RWPE1 (cell line): ENCODE data around the gene SKOR1.

ENCODE experiments used
- CTCF ChIA-PET: fragments of 350-600 bp; sonication (Branson Sonifier 250); formaldehyde crosslinking; extraction: SDS; loops from one replicate; lab custom pipeline; 2021; lab: Yijun Ruan, JAX
- POLR2A ChIA-PET: fragments of 400-600 bp; formaldehyde crosslinking; extraction: SDS; loops from one replicate; lab custom pipeline; 2020; ENCODE audit warnings: antibody characterized with exemption; ENCODE audit not compliant: low non-redundant PET; lab: Yijun Ruan, JAX
- DNase-seq: peaks from one replicate; pipeline ENCODE4 v3.0.0; 2012; ENCODE audit warnings: low spot score
- H3K27ac ChIP-seq: fragments of 450-650 bp; 2 replicates; pipeline ENCODE4 v1.5.1; 2017
- CTCF ChIP-seq: fragments of 450-650 bp; conservative IDR thresholded peaks from 2 replicates; pipeline ENCODE4 v1.5.1; 2017; ENCODE audit warnings: low read depth, mild to moderate bottlenecking

SKOR1 gene

GRCh38 chr15:67778968-67779548 lies 46.3 kb upstream of the SKOR1 start:
- no peak overlapping the region for H3K27ac ChIP-seq
- TF ChIP-seq CTCF: no peak
- ChIA-PET CTCF (interaction anchor here (0.8 kb wide), 1 partner anchor 8 kb away, joined by 4 read pairs; no protein-coding TSS in a partner anchor), POLR2A (no interaction called here)
- no peak for DNase-seq

DNA sequence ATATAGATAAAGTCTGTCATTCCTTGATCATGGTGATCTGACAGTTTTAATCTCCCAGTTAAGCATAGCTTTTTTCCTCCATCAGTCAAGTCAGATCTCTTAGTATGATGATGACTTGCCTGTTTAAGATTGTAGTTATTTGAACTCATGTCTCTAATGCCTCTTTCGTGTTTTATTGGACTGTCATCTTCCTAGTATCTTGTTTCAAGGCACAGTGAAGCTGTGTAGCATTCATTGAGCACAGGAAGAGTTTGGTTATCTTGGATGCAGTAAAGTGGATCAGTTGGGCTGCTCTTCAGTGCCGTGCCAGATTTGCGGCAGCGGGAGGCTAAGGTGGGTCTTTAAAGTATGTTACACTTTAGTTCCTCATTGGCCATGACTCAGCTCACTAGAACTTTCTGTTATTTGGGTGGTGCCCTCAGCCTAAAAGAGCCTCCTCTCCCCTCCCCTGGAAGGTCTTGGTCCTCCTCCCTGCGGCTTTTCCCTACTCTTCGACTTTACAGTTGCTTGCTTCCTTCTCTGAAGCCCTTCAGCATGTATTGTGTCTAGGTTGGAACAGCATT lies 45.7 kb upstream of the SKOR1 start:
- ChIA-PET CTCF (interaction anchor here (0.5 to 1.4 kb wide), 4 partner anchors 8 to 459 kb away, joined by 3 to 4 read pairs (median 4); no protein-coding TSS in a partner anchor), POLR2A (no interaction called here)
- no peak for DNase-seq
- TF ChIP-seq CTCF: no peak
- no peak overlapping the region for H3K27ac ChIP-seq

DNA sequence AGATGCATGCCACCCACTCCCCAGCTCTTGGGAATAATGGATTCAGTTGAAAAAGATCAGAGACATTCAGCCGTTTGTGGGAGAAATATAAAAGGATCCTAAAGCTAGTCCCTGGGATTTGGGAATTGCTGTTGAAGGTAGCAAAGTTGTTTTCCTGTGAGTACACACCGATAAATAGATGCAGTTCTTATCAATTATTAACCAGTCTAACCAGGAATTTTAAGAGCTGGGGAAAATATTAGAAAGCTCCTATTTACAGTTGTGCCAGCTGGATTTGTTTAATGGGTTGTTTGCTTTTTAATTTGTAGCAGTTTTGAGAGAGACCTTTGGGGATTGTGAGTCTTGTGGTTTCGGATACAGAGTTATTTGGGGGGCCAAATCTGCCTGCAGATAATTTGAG lies 44.2 kb upstream of the SKOR1 start:
- no peak for DNase-seq
- POLR2A ChIA-PET: no interaction called here
- no peak for TF ChIP-seq CTCF
- CTCF ChIA-PET: interaction anchor here (0.5 to 1.4 kb wide), 2 partner anchors 10 to 64 kb away, joined by 3 to 6 read pairs; no protein-coding TSS in a partner anchor
- no peak overlapping the region for H3K27ac ChIP-seq

DNA sequence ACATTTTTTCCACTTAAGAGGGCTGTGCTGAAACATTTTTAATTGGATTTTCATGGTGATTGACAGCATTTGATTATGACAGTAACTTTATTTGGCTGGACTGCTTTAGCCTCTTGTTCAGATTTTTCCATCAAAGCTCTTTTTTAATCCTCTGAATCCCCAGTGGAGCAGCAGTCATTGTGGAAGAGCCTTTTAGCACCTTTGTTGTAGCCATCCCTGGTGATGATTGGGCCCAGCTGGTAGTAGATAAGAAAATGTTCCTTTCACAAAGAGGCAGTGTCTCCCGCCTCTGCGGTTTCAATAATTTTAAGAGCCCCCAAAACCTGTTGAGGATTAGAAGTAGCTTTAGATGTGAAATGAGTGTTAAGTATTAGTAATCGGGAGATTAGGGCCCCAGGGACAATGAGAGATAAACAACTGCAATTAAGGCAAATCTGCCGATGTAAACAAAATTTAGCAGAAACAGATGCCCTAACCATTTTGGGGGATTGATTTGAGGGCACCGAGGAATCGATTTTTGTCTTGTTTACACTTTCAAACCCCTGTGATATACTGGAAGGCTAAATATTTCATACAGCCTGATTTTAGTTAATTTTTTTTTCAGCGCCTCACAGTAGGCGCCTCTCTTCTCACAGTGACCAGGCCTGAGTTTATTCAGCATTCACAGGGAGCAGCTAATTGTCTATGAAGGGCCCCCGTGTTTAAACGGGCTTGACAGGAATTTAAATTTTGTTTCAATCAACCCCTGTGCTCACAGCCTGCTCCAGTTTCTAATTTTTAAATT lies 43.2 kb upstream of the SKOR1 start:
- DNase-seq: no peak
- ChIA-PET CTCF (no interaction called here), POLR2A (no interaction called here)
- H3K27ac ChIP-seq: no peak overlapping the region
- no peak for TF ChIP-seq CTCF

- POLR2A ChIA-PET: no interaction called here
- CTCF ChIA-PET: no interaction called here
- TF ChIP-seq CTCF: no peak
Measured at GRCh38 chr15:67782691-67782991, 42.7 kb upstream of the SKOR1 start.

GRCh38 chr15:67783303-67783702 lies 42.0 kb upstream of the SKOR1 start:
- POLR2A ChIA-PET: no interaction called here
- CTCF ChIA-PET: no interaction called here

More at GRCh38 chr15:67782691-67782991, 42.7 kb upstream of the SKOR1 start:
- H3K27ac ChIP-seq: no peak overlapping the region
- no peak for DNase-seq

More at GRCh38 chr15:67783303-67783702, 42.0 kb upstream of the SKOR1 start:
- H3K27ac ChIP-seq: no peak overlapping the region
- DNase-seq: no peak
- no peak for TF ChIP-seq CTCF
